ENCODE results near the gene ANK3.

ANK3 gene

DNA sequence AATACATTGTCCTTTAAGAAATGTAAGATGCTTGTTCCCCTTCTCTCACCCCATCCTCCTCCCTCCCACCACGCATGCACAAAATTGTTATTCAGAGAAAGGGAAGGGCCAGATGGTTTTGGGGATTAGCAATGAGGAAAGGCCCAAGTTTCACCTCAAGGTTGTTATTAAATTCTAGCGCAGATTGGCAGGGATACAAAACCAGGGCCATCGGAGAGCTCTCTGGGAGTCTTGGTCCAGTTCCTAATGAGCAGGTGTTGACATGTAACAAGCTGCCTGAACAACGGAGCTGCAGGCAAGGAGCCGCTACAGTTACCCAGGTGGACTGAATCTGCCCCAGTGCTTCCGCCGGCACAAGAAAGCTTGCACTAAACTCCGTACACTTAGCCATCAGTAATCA, 9.7 kb upstream of the ANK3 start:
- TF ChIP-seq, protein P1, sequence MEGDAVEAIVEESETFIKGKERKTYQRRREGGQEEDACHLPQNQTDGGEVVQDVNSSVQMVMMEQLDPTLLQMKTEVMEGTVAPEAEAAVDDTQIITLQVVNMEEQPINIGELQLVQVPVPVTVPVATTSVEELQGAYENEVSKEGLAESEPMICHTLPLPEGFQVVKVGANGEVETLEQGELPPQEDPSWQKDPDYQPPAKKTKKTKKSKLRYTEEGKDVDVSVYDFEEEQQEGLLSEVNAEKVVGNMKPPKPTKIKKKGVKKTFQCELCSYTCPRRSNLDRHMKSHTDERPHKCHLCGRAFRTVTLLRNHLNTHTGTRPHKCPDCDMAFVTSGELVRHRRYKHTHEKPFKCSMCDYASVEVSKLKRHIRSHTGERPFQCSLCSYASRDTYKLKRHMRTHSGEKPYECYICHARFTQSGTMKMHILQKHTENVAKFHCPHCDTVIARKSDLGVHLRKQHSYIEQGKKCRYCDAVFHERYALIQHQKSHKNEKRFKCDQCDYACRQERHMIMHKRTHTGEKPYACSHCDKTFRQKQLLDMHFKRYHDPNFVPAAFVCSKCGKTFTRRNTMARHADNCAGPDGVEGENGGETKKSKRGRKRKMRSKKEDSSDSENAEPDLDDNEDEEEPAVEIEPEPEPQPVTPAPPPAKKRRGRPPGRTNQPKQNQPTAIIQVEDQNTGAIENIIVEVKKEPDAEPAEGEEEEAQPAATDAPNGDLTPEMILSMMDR (IDR thresholded peaks at IDR 0.05; ENCODE audit: low read depth, low read length), result no peak
- TF ChIP-seq POLR2A (IDR thresholded peaks at IDR 0.05; ENCODE audit: extremely low read depth, insufficient read length), result no peak
- TF ChIP-seq MAX (IDR thresholded peaks at IDR 0.05; ENCODE audit: low read depth, low read length), result no peak
- TF ChIP-seq MYC (IDR thresholded peaks at IDR 0.05; ENCODE audit: low read depth, low read length), result no peak
- DNase-seq (ENCODE audit: low read depth), result no peak
- no peak overlapping the region for H3K4me3 ChIP-seq (ENCODE audit: low read depth, low read length)

GRCh38 chr10:60397792-60398191, 8.1 kb upstream of the ANK3 start:
- no peak for TF ChIP-seq POLR2A (IDR thresholded peaks at IDR 0.05; ENCODE audit: extremely low read depth, insufficient read length)
- TF ChIP-seq MYC (IDR thresholded peaks at IDR 0.05; ENCODE audit: low read depth, low read length), result no peak
- TF ChIP-seq, protein P1 (IDR thresholded peaks at IDR 0.05; ENCODE audit: low read depth, low read length), result no peak
- TF ChIP-seq MAX (IDR thresholded peaks at IDR 0.05; ENCODE audit: low read depth, low read length), result no peak
- DNase-seq (ENCODE audit: low read depth), result no peak
- H3K4me3 ChIP-seq (ENCODE audit: low read depth, low read length), result no peak overlapping the region

GRCh38 chr10:60396766-60397165, 7.1 kb upstream of the ANK3 start:
- TF ChIP-seq MAX (IDR thresholded peaks at IDR 0.05; ENCODE audit: low read depth, low read length), result no peak
- TF ChIP-seq MYC (IDR thresholded peaks at IDR 0.05; ENCODE audit: low read depth, low read length), result no peak
- TF ChIP-seq, protein P1 (IDR thresholded peaks at IDR 0.05; ENCODE audit: low read depth, low read length), result no peak
- TF ChIP-seq POLR2A (IDR thresholded peaks at IDR 0.05; ENCODE audit: extremely low read depth, insufficient read length), result no peak
- no peak for DNase-seq (ENCODE audit: low read depth)
- H3K4me3 ChIP-seq (ENCODE audit: low read depth, low read length), result no peak overlapping the region

DNA sequence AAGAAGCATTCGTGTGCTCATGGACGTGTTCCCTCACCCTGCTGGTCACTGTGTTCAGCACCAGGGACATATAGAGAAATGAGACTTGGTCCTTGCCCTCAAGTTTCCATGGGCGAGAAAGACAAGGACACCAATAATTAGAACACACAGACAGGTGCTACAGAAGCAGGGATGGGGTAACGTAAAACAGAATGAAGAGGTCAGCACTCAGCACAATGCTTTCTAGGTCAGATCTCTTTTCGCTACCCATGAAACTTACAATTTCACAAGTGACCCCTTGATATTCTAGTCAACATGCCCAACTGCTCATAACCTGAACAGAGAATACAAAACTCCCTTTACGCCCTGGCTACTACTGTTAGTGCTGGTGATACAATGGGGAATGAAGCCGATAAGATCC, 6.0 kb upstream of the ANK3 start:
- TF ChIP-seq POLR2A (IDR thresholded peaks at IDR 0.05; ENCODE audit: extremely low read depth, insufficient read length) (no peak), MAX (IDR thresholded peaks at IDR 0.05; ENCODE audit: low read depth, low read length) (no peak), MYC (IDR thresholded peaks at IDR 0.05; ENCODE audit: low read depth, low read length) (no peak)
- TF ChIP-seq, protein P1 (IDR thresholded peaks at IDR 0.05; ENCODE audit: low read depth, low read length), result no peak
- no peak overlapping the region for H3K4me3 ChIP-seq (ENCODE audit: low read depth, low read length)
- DNase-seq (ENCODE audit: low read depth), result no peak

DNA sequence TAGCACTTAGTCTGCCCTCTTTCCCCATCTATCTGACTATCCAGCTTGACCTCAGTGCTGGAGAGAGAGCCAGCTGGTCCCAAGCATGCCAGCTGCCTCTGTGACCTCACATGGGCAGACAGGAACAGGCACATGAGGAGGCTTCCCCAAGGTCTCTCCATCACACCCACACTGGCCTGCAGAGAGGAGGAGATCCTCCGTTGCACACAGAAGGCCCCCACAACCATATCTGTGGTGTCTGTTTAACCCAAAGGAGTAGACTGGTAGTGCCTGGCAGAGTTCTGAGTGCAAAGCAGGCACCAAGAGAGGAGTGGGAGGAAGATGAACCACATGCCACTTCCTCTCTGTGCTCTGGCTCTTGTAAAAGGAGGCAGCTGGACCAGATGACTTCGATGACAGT, 4.8 kb upstream of the ANK3 start:
- peak; percentile 3 for DNase-seq (ENCODE audit: low read depth)
- TF ChIP-seq MAX (IDR thresholded peaks at IDR 0.05; ENCODE audit: low read depth, low read length) (no peak), MYC (IDR thresholded peaks at IDR 0.05; ENCODE audit: low read depth, low read length) (no peak), POLR2A (IDR thresholded peaks at IDR 0.05; ENCODE audit: extremely low read depth, insufficient read length) (no peak)
- TF ChIP-seq, protein P1 (IDR thresholded peaks at IDR 0.05; ENCODE audit: low read depth, low read length), result no peak
- H3K4me3 ChIP-seq (ENCODE audit: low read depth, low read length), result no peak overlapping the region

GRCh38 chr10:60390224-60390626, 550 bp upstream of the ANK3 start:
- no peak for DNase-seq (ENCODE audit: low read depth)
- H3K4me3 ChIP-seq (ENCODE audit: low read depth, low read length), result no peak overlapping the region
- TF ChIP-seq POLR2A (IDR thresholded peaks at IDR 0.05; ENCODE audit: extremely low read depth, insufficient read length) (no peak), MAX (IDR thresholded peaks at IDR 0.05; ENCODE audit: low read depth, low read length) (no peak), MYC (IDR thresholded peaks at IDR 0.05; ENCODE audit: low read depth, low read length) (no peak)
- TF ChIP-seq, protein P1 (IDR thresholded peaks at IDR 0.05; ENCODE audit: low read depth, low read length), result no peak
